DMS53 treated with DMSO at 0.1 percent for 48 hours (cell line): ENCODE data around the gene PPA2.
"Not testable (repeated sequence)": the region's sequence is repeated elsewhere in the genome, so short reads cannot be mapped to it uniquely, and the experiment has no call there.

Experiments
- DNase-seq: peaks from one replicate; lab custom pipeline; 2025; ENCODE audit not compliant: unreplicated experiment; lab: John Stamatoyannopoulos, UW

PPA2 gene

GRCh38 chr4:105460306-105460705, 13.6 kb downstream of the PPA2 start:
- DNase-seq: no peak

- DNase-seq: not testable (repeated sequence)
These were observed 15.3 kb downstream of the PPA2 start for GRCh38 chr4:105458541-105458940.

GRCh38 chr4:105458001-105458400, 15.9 kb downstream of the PPA2 start:
- DNase-seq: no peak

GRCh38 chr4:105455998-105456397, 17.9 kb downstream of the PPA2 start:
- DNase-seq: no peak

- DNase-seq: no peak
These were observed 18.7 kb downstream of the PPA2 start for GRCh38 chr4:105455182-105455581.

- DNase-seq: no peak
These were observed 20.2 kb downstream of the PPA2 start for GRCh38 chr4:105453550-105454205.

GRCh38 chr4:105451346-105451745, 22.5 kb downstream of the PPA2 start:
- DNase-seq: peak; percentile 18

GRCh38 chr4:105440890-105441289, 33.0 kb downstream of the PPA2 start:
- DNase-seq: no peak

- no peak for DNase-seq
These were observed 36.2 kb downstream of the PPA2 start for GRCh38 chr4:105437637-105438036.

- no peak for DNase-seq
These were observed 37.4 kb downstream of the PPA2 start for GRCh38 chr4:105436414-105436813.

- DNase-seq: no peak
These were observed 38.9 kb downstream of the PPA2 start for GRCh38 chr4:105434940-105435339.

- no peak for DNase-seq
These were observed 40.4 kb downstream of the PPA2 start for GRCh38 chr4:105433421-105433820.

GRCh38 chr4:105432438-105432837, 41.4 kb downstream of the PPA2 start:
- DNase-seq: no peak

- DNase-seq: no peak
These were observed 43.1 kb downstream of the PPA2 start for GRCh38 chr4:105430811-105431210.

GRCh38 chr4:105426187-105426897, 47.5 kb downstream of the PPA2 start:
- DNase-seq: no peak

- DNase-seq: no peak
These were observed 51.5 kb downstream of the PPA2 start for GRCh38 chr4:105422207-105422920.

GRCh38 chr4:105417624-105418023, 56.2 kb downstream of the PPA2 start:
- no peak for DNase-seq

GRCh38 chr4:105415281-105415744, 58.5 kb downstream of the PPA2 start:
- no peak for DNase-seq

- DNase-seq: no peak
These were observed 59.5 kb downstream of the PPA2 start for GRCh38 chr4:105414316-105414715.

- DNase-seq: not testable (repeated sequence)
These were observed 64.7 kb downstream of the PPA2 start for GRCh38 chr4:105409135-105409534.

GRCh38 chr4:105400901-105401677, 72.8 kb downstream of the PPA2 start:
- no peak for DNase-seq
